ENCODE results near the gene ZBTB7C. TPM values are rescaled to one million over a fixed set of nuclear protein-coding genes. Genes with fewer than 3 reads are reported as not detected.

The ZBTB7C gene
- total RNA-seq, 1 experiment from 2014 or later, result 0.33 TPM

GRCh38 chr18:48254077-48254602 lies 155.0 kb downstream of the ZBTB7C start:
- Mint-ChIP-seq H3K4me3 (no peak overlapping the region), H3K9me3 (peaks cover 4 to 7% of the 10 kb centered on the region in 2 experiments; a peak in 4 of 5 replicates), H3K27ac (no peak overlapping the region), H3K4me1 (peaks cover 4 to 5% of the 10 kb centered on the region in 2 experiments), H3K27me3 (ENCODE audit: low read depth) (no peaks in the 10 kb centered on the region; the same call in none of the 2 replicates), H3K36me3 (ENCODE audit: insufficient read depth in 1 of 3, low read depth in 3 of 3) (peaks cover 0 to 8% (median 0%) of the 10 kb centered on the region in 3 experiments; a peak in 3 of 7 replicates)
- Histone ChIP-seq H3K9me3 (ENCODE audit: control insufficient read depth, low read depth, low read length) (no peaks in the 10 kb centered on the region), H4K91ac (ENCODE audit: insufficient read length, low read depth, low read length) (no peak overlapping the region), H2BK120ac (ENCODE audit: low read depth, low read length, poor library complexity, severe bottlenecking) (no peak overlapping the region), H3K14ac (ENCODE audit: insufficient read depth, low read length) (no peak overlapping the region), H4K20me1 (ENCODE audit: control insufficient read depth, insufficient read depth, insufficient read length) (no peaks in the 10 kb centered on the region), H3K4me2 (ENCODE audit: insufficient read depth, insufficient read length, low read length) (no peak overlapping the region), H3K9ac (ENCODE audit: extremely low read depth, insufficient read length, low read length) (no peak overlapping the region), H3K79me2 (ENCODE audit: insufficient read depth, low read length) (no peaks in the 10 kb centered on the region), H3K23me2 (ENCODE audit: insufficient read length, low read depth, low read length, poor library complexity, severe bottlenecking) (no peaks in the 10 kb centered on the region), H4K5ac (ENCODE audit: insufficient read length, low read depth, low read length) (no peak overlapping the region), H3T11ph (ENCODE audit: low read length) (no peak overlapping the region), H3K4ac (ENCODE audit: low read depth, low read length) (no peak overlapping the region), H3K4me1 (ENCODE audit: insufficient read depth, low read length) (no peaks in the 10 kb centered on the region), H3K27me3 (ENCODE audit: insufficient read depth, low read length) (no peaks in the 10 kb centered on the region), H2BK15ac (ENCODE audit: low read depth, low read length) (no peak overlapping the region), H3K27ac (ENCODE audit: insufficient read length, low read depth, low read length) (no peak overlapping the region), H3K56ac (ENCODE audit: insufficient read length, low read depth, low read length) (no peak overlapping the region), H2AK5ac (ENCODE audit: insufficient read length, low read length) (no peak overlapping the region), H3K23ac (ENCODE audit: insufficient read length, low read depth, low read length) (no peak overlapping the region), H3K79me1 (ENCODE audit: insufficient read depth, low read depth, low read length, poor library complexity, severe bottlenecking) (no peaks in the 10 kb centered on the region), H2BK5ac (ENCODE audit: insufficient read length, low read length) (no peak overlapping the region), H4K8ac (replicated peaks; ENCODE audit: insufficient read length, low read depth, low read length) (no peak overlapping the region), H2AFZ (ENCODE audit: low read length) (no peak overlapping the region), H3K18ac (ENCODE audit: insufficient read length, low read depth, low read length) (no peak overlapping the region), H2BK20ac (ENCODE audit: low read depth, low read length, poor library complexity, severe bottlenecking) (no peak overlapping the region), H2BK12ac (ENCODE audit: insufficient read length, low read depth, low read length) (no peak overlapping the region)
- DNase-seq, result no peak
- no peak for TF ChIP-seq CTCF (conservative IDR thresholded peaks at IDR 0.05)
- WGBS (ENCODE audit: extremely low coverage, insufficient read length, low lambda C conversion rate), result no CpG with 5 or more reads among the region's 10 CpGs

All from H9 (cell line).